Right lobe of liver (tissue), 6 donors: ENCODE results near the gene NCKAP1. TPM values are rescaled to one million over a fixed set of nuclear protein-coding genes. Genes with fewer than 3 reads are reported as not detected.
A peak's percentile ranks its signal among the peaks of the same experiment; 100 is the strongest.

Experiments used
- ATAC-seq, 4 donors: fragments of 200-7000 bp; cut with Tn5 transposase; one replicate each; pipeline ENCODE4 v1.9.1; 2020; ENCODE audit warnings: mild to moderate bottlenecking in 4 of 4, moderate library complexity in 4 of 4
- DNase-seq, 3 donors: peaks; one replicate each; pipeline ENCODE4 v3.0.0-alpha.2; 2020
- H3K27ac ChIP-seq, 3 donors: fragments of 200-600 bp; one replicate each; pipeline ENCODE4 v1.8.0; 2022
- H3K27me3 ChIP-seq, 2 donors: fragments of 200-600 bp; one replicate each; pipeline ENCODE4 v1.8.0; 2022
- H3K36me3 ChIP-seq, 4 donors: fragments of 200-600 bp; sonication (generic) in 1 of 4; one replicate each; pipeline versions ENCODE4 v1.5.1 to v1.8.0; 2017 to 2022; ENCODE audit warnings: control low read depth in 1 of 4
- H3K4me1 ChIP-seq, 4 donors: fragments of 200-600 bp; sonication (generic) in 1 of 4; one replicate each; pipeline versions ENCODE4 v1.5.1 to v1.8.0; 2017 to 2022; ENCODE audit warnings: control low read depth in 1 of 4
- H3K4me3 ChIP-seq, 3 donors: fragments of 200-600 bp; one replicate each; pipeline ENCODE4 v1.8.0; 2022
- H3K9me3 ChIP-seq, 4 donors: fragments of 200-600 bp; sonication (generic) in 1 of 4; one replicate each; pipeline versions ENCODE4 v1.5.1 to v1.8.0; 2017 to 2022; ENCODE audit warnings: control low read depth in 1 of 4
- CTCF ChIP-seq, 4 donors: fragments of 200-600 bp in 3 of 4; fragments of 450-650 bp in 1 of 4; IDR thresholded peaks; one replicate each; pipeline versions ENCODE4 v1.5.1 to v1.8.0; 2016 to 2022; ENCODE audit warnings: antibody characterized with exemption in 4 of 4, mild to moderate bottlenecking in 2 of 4
- POLR2A ChIP-seq: fragments of 450-650 bp; IDR thresholded peaks from one replicate; pipeline ENCODE4 v1.6.1; 2017; ENCODE audit warnings: antibody characterized with exemption, mild to moderate bottlenecking
- WGBS: methylation state at CpG from one replicate; pipeline ENCODE4 v1.1.6; 2018; ENCODE audit warnings: low coverage, low lambda C conversion rate; ENCODE audit not compliant: insufficient coverage; ENCODE audit errors: missing lambda C conversion rate; 5-methylcytosine and 5-hydroxymethylcytosine counted together
- intact Hi-C, 2 donors: fragments of 100-400 bp; cut with DNase I; formaldehyde crosslinking; loops; one replicate each; pipeline versions ENCODE4 v1.11.2 to v1.14.1; 2022
- total RNA-seq, 6 experiments: library from RNA; depleted of rRNA in 2 of 6; stranded (reverse); fragments of >200 nt in 2 of 6; fragmentation: NEBNext Ultra II Directional in 3 of 6; extraction: Animal tissue kit (Norgen Biotek cat#: 25700) in 3 of 6; gene quantifications; one replicate each; pipeline versions ENCODE4 v1.1.0 to v1.2.4, GENCODE V29; 2016 to 2023
- donor health status: DM: no; HTN: yes; CAD: no.
- donor health status: DM: no; HTN: no; CAD: no.
- donor health status: DM: no; HTN: no; CAD: no.
- donor health status: DM: no; HTN: yes; CAD: no.
- donor health status: DM: no; HTN: yes; CAD: no.

NCKAP1 gene
- total RNA-seq, 6 experiments from 2014 or later: 31.9 to 50.3 (median 43.3) TPM

GRCh38 chr2:183069174-183069573 is 30.9 kb upstream of the NCKAP1 start:
- TF ChIP-seq POLR2A (no peak), CTCF (IDR thresholded peaks at IDR 0.05) (no peak)
- intact Hi-C loops: no loop called here
- no peak overlapping the region for H3K4me3 ChIP-seq
- no peak overlapping the region for H3K27ac ChIP-seq
- no CpG with 5 or more reads among the region's 2 CpGs for WGBS
- DNase-seq: no peak
- H3K36me3 ChIP-seq: no peaks in the 10 kb centered on the region
- no peaks in the 10 kb centered on the region for H3K4me1 ChIP-seq
- H3K27me3 ChIP-seq: no peaks in the 10 kb centered on the region
- ATAC-seq: no peak
- H3K9me3 ChIP-seq: no peaks in the 10 kb centered on the region

DNA sequence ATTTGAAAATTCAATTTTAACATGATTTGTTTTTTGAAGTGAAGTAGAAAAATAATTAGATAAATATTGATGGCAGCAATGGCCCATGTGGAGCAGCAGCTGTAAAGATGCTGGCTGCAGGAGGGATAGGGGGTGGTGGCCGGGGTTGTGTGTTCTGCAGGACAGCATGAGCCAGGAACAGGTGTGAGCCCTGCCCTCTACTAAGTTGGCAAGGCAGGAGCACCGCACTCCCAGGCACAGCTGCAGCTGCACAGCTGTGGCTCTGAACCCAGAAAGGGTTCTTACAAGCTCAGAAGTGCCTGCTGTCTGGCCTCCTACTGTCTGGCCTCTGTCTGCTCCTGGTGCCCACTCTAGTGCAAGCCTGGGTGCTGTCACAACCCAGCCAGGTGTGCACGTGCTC is 30.3 kb upstream of the NCKAP1 start:
- no peak for TF ChIP-seq CTCF (IDR thresholded peaks at IDR 0.05)
- TF ChIP-seq POLR2A: no peak
- Histone ChIP-seq H3K27me3 (no peaks in the 10 kb centered on the region), H3K4me1 (no peaks in the 10 kb centered on the region), H3K4me3 (no peak overlapping the region), H3K36me3 (no peaks in the 10 kb centered on the region), H3K9me3 (no peaks in the 10 kb centered on the region), H3K27ac (no peak overlapping the region)
- 100% methylated on average over 1 of the region's 3 CpGs for WGBS
- intact Hi-C loops: no loop called here
- ATAC-seq: no peak
- no peak for DNase-seq

DNA sequence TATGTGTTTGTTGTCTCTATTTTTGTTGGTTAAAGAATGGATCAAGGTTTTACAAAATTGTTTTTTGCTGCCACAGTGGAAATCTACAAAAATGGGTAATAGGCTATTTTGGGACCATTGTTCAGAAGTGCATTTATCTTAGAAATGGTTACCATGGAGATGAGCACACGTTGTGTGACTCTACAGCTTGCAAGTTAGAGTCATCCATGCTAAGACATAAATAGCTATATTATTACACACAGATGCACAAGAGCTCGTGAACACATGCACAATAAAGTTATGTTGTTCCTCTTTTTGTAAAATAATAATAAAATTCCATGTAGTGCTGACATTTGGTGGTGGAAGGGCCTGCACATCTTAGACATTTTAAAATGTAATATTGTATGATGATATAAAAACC is 24.8 kb upstream of the NCKAP1 start:
- ATAC-seq (no peak), DNase-seq (no peak)
- Histone ChIP-seq H3K36me3 (no peaks in the 10 kb centered on the region), H3K4me3 (no peak overlapping the region), H3K27ac (no peak overlapping the region), H3K4me1 (no peaks in the 10 kb centered on the region), H3K9me3 (no peaks in the 10 kb centered on the region), H3K27me3 (no peaks in the 10 kb centered on the region)
- 41% methylated on average over 2 of the region's 2 CpGs for WGBS
- no peak for TF ChIP-seq POLR2A
- no peak for TF ChIP-seq CTCF (IDR thresholded peaks at IDR 0.05)
- intact Hi-C loops: no loop called here

DNA sequence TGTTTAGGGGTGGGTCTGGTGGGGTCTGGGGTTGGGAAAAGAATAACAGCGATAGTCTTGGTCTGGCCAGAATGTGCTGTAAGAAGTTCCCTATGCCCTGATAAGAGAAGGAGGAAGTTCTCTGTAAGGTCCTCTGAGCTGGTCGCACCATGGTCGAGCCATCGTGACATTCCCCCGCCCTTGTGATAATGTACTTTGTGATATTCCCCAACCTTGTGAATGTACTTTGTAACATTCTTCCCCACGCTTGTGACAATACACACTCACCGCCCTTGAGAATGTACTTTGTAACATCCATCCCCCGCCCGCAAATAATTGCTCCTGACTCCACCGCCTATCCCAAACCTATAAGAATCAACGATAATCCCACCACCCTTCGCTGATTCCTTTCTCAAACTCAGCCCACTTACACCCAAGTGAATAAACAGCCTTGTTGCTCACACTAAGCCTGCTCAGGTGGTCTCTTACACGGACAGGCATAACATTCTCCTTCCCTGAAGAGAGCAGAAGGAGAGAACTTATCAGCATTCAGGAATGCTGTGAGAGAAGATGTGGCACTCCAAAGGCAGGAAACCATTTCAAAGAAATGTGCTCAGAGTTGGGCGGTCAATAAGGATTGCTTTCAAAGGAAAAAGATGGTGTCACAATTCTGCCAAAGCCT is 22.4 kb upstream of the NCKAP1 start:
- peak in 1 of 4 donors; percentile 9 for ATAC-seq
- WGBS: 64% methylated on average over 11 of the region's 14 CpGs
- no peak for DNase-seq
- TF ChIP-seq POLR2A (no peak), CTCF (IDR thresholded peaks at IDR 0.05) (no peak)
- H3K36me3 ChIP-seq: no peaks in the 10 kb centered on the region
- H3K4me3 ChIP-seq: no peak overlapping the region
- H3K27ac ChIP-seq: no peak overlapping the region
- H3K9me3 ChIP-seq: no peaks in the 10 kb centered on the region
- peaks cover 0 to 12% (median 4%) of the 10 kb centered on the region in 4 donors for H3K4me1 ChIP-seq
- H3K27me3 ChIP-seq: no peaks in the 10 kb centered on the region
- intact Hi-C loops: no loop called here
